Measurements from ENCODE around the gene IRX2. TPM values are rescaled to one million over a fixed set of nuclear protein-coding genes. Genes with fewer than 3 reads are reported as not detected.

The IRX2 gene
- total and polyA plus RNA-seq, 2 donors (not counting 3 experiments of a cell fraction or from before 2014, with no cell fraction given) = not detected

GRCh38 chr5:2750026-2750757 lies 1.3 kb downstream of the IRX2 start:
- FAIRE-seq = no peak
- intact Hi-C loops (cut with micrococcal nuclease) = no loop called here
- Histone ChIP-seq H4K20me1 (replicated peaks; ENCODE audit: control insufficient read depth, extremely low read depth, insufficient read depth, low read length) (no peaks in the 10 kb centered on the region), H3K27ac (ENCODE audit: insufficient read depth, low read depth, low read length) (no peak overlapping the region), H3K27me3 (ENCODE audit: control insufficient read depth in 2 of 2, insufficient read depth in 2 of 2, low read length in 2 of 2) (peaks cover 49 to 72% of the 10 kb centered on the region in 2 experiments), H3K9ac (replicated peaks; ENCODE audit: extremely low read depth, insufficient read depth, low read length) (no peak overlapping the region), H2AFZ (ENCODE audit: low read depth, low read length) (no peak overlapping the region), H3K9me3 (replicated peaks; ENCODE audit: control insufficient read depth, insufficient read depth, low read length) (no peaks in the 10 kb centered on the region), H3K4me1 (ENCODE audit: control insufficient read depth, extremely low read depth, insufficient read depth, low read length) (no peaks in the 10 kb centered on the region), H3K4me2 (ENCODE audit: insufficient read depth, low read length) (no peak overlapping the region), H3K4me3 (replicated peaks in 1 of 3; ENCODE audit: insufficient read depth in 1 of 3, low read depth in 1 of 3, low read length in 3 of 3) (no peak overlapping the region), H3K36me3 (ENCODE audit: control insufficient read depth in 2 of 2, extremely low read depth in 1 of 2, insufficient read depth in 2 of 2, low read length in 2 of 2) (no peaks in the 10 kb centered on the region), H3K9me1 (replicated peaks; ENCODE audit: control insufficient read depth, extremely low read depth, insufficient read depth, low read length) (no peaks in the 10 kb centered on the region), H3K79me2 (ENCODE audit: control insufficient read depth, insufficient read depth, low read length) (no peaks in the 10 kb centered on the region)
- TF ChIP-seq MYC (IDR thresholded peaks at IDR 0.05; ENCODE audit: low read depth, low read length) = no peak
- TF ChIP-seq EZH2 (IDR thresholded peaks at IDR 0.05; ENCODE audit: borderline replicate concordance, low read depth, low read length, severe bottlenecking) = peak; percentile 69
- ChIA-PET POLR2A (no interaction called here), CTCF (no interaction called here)
- no TSS peak for BruUV-seq (replicated peaks)
- dilution Hi-C loops (cut with MboI; ENCODE audit: extremely low pct_ligation_motif_present, low sequenced_read_pairs) = no loop called here
- no peak for DNase-seq (ENCODE audit: low read depth, low spot score)

GRCh38 chr5:2749514-2750025 lies 1.9 kb downstream of the IRX2 start:
- no peak overlapping the region for H3K4me3 ChIP-seq (replicated peaks in 1 of 3; ENCODE audit: insufficient read depth in 1 of 3, low read depth in 1 of 3, low read length in 3 of 3)
- no peak overlapping the region for H3K9ac ChIP-seq (replicated peaks; ENCODE audit: extremely low read depth, insufficient read depth, low read length)
- FAIRE-seq = no peak

More at GRCh38 chr5:2749514-2750025, 1.9 kb downstream of the IRX2 start:
- no TSS peak for BruUV-seq (replicated peaks)
- H4K20me1 ChIP-seq (replicated peaks; ENCODE audit: control insufficient read depth, extremely low read depth, insufficient read depth, low read length) = no peaks in the 10 kb centered on the region
- H2AFZ ChIP-seq (ENCODE audit: low read depth, low read length) = no peak overlapping the region
- no peak overlapping the region for H3K4me2 ChIP-seq (ENCODE audit: insufficient read depth, low read length)
- dilution Hi-C loops (cut with MboI; ENCODE audit: extremely low pct_ligation_motif_present, low sequenced_read_pairs) = no loop called here
- H3K9me3 ChIP-seq (replicated peaks; ENCODE audit: control insufficient read depth, insufficient read depth, low read length) = no peaks in the 10 kb centered on the region
- no peaks in the 10 kb centered on the region for H3K4me1 ChIP-seq (ENCODE audit: control insufficient read depth, extremely low read depth, insufficient read depth, low read length)
- H3K27me3 ChIP-seq (ENCODE audit: control insufficient read depth in 2 of 2, insufficient read depth in 2 of 2, low read length in 2 of 2) = peaks cover 45 to 71% of the 10 kb centered on the region in 2 experiments
- ChIA-PET CTCF (no interaction called here), POLR2A (no interaction called here)
- no peak for DNase-seq (ENCODE audit: low read depth, low spot score)
- no peak overlapping the region for H3K27ac ChIP-seq (ENCODE audit: insufficient read depth, low read depth, low read length)
- TF ChIP-seq EZH2 (IDR thresholded peaks at IDR 0.05; ENCODE audit: borderline replicate concordance, low read depth, low read length, severe bottlenecking) (no peak), CTCF (IDR thresholded peaks at IDR 0.05; ENCODE audit: extremely low read depth in 1 of 2, insufficient read depth in 1 of 2, low read depth in 1 of 2, low read length in 2 of 2) (no peak), POLR2A (IDR thresholded peaks at IDR 0.05; ENCODE audit: low read depth, low read length) (no peak), JUN (IDR thresholded peaks at IDR 0.05; ENCODE audit: borderline replicate concordance, insufficient read depth, insufficient read length, low read depth) (no peak), POLR2AphosphoS5 (IDR thresholded peaks at IDR 0.05; ENCODE audit: insufficient read depth, low read depth, low read length) (no peak), GATA2 (IDR thresholded peaks at IDR 0.05; ENCODE audit: insufficient read depth, insufficient read length, low read depth, low read length) (no peak), MAX (IDR thresholded peaks at IDR 0.05; ENCODE audit: insufficient read depth, insufficient read length) (no peak), MYC (IDR thresholded peaks at IDR 0.05; ENCODE audit: low read depth, low read length) (no peak)
- intact Hi-C loops (cut with micrococcal nuclease) = loop anchor here (10.0 kb wide), 1 partner anchor 845 kb away; the partner anchor contains the start of gene IRX1
- H3K79me2 ChIP-seq (ENCODE audit: control insufficient read depth, insufficient read depth, low read length) = no peaks in the 10 kb centered on the region
- no peaks in the 10 kb centered on the region for H3K36me3 ChIP-seq (ENCODE audit: control insufficient read depth in 2 of 2, extremely low read depth in 1 of 2, insufficient read depth in 2 of 2, low read length in 2 of 2)
- no peaks in the 10 kb centered on the region for H3K9me1 ChIP-seq (replicated peaks; ENCODE audit: control insufficient read depth, extremely low read depth, insufficient read depth, low read length)
